Measurements from ENCODE around the gene NABP2. TPM values are rescaled to one million over a fixed set of nuclear protein-coding genes. Genes with fewer than 3 reads are reported as not detected.
A peak's percentile ranks its signal among the peaks of the same experiment; 100 is the strongest.

The NABP2 gene
- total and polyA plus RNA-seq, 4 donors: 18.6 to 28.6 (median 22.7) TPM

GRCh38 chr12:56231184-56231582 lies 7.0 kb downstream of the NABP2 start:
- 81 to 85% methylated on average over 11 of the region's 11 CpGs for WGBS, 2 donors
- no peak for DNase-seq
- Histone ChIP-seq H3K27ac (ENCODE audit: low read depth in 1 of 2, low read length in 2 of 2) (no peak overlapping the region), H3K27me3 (ENCODE audit: control insufficient read depth in 1 of 2, insufficient read depth in 2 of 2, low read length in 1 of 2) (no peaks in the 10 kb centered on the region), H3K4me1 (ENCODE audit: control insufficient read depth in 1 of 2, insufficient read depth in 2 of 2, low read length in 2 of 2) (no peaks in the 10 kb centered on the region), H3K4me3 (ENCODE audit: low read length in 2 of 2) (no peak overlapping the region), H3K36me3 (ENCODE audit: control insufficient read depth in 1 of 2, insufficient read depth in 2 of 2, low read length in 1 of 2) (no peaks in the 10 kb centered on the region), H3K9me3 (ENCODE audit: control insufficient read depth, low read length) (no peaks in the 10 kb centered on the region)
- no peak for ATAC-seq (ENCODE audit: low FRiP score)
- intact Hi-C loops (cut with DNase I): no loop called here

GRCh38 chr12:56234746-56235436 lies 10.7 kb downstream of the NABP2 start:
- Histone ChIP-seq H3K36me3 (ENCODE audit: control insufficient read depth in 1 of 2, insufficient read depth in 2 of 2, low read length in 1 of 2) (peaks cover 0 to 1% of the 10 kb centered on the region in 2 donors), H3K9me3 (ENCODE audit: control insufficient read depth, low read length) (no peaks in the 10 kb centered on the region), H3K27ac (ENCODE audit: low read depth in 1 of 2, low read length in 2 of 2) (no peak overlapping the region), H3K4me3 (ENCODE audit: low read length in 2 of 2) (no peak overlapping the region), H3K4me1 (ENCODE audit: control insufficient read depth in 1 of 2, insufficient read depth in 2 of 2, low read length in 2 of 2) (no peaks in the 10 kb centered on the region), H3K27me3 (ENCODE audit: control insufficient read depth in 1 of 2, insufficient read depth in 2 of 2, low read length in 1 of 2) (no peaks in the 10 kb centered on the region)
- no peak for ATAC-seq (ENCODE audit: low FRiP score)
- WGBS, 2 donors: 73 to 74% methylated on average over 16 of the region's 16 CpGs
- intact Hi-C loops (cut with DNase I): no loop called here
- no peak for DNase-seq

GRCh38 chr12:56236091-56236490 lies 11.9 kb downstream of the NABP2 start:
- ATAC-seq (ENCODE audit: low FRiP score) (no peak), DNase-seq (no peak)
- WGBS, 2 donors: 89 to 93% methylated on average over 6 of the region's 6 CpGs
- Histone ChIP-seq H3K4me1 (ENCODE audit: control insufficient read depth in 1 of 2, insufficient read depth in 2 of 2, low read length in 2 of 2) (no peaks in the 10 kb centered on the region), H3K36me3 (ENCODE audit: control insufficient read depth in 1 of 2, insufficient read depth in 2 of 2, low read length in 1 of 2) (peaks cover 0 to 2% of the 10 kb centered on the region in 2 donors), H3K4me3 (ENCODE audit: low read length in 2 of 2) (no peak overlapping the region), H3K27me3 (ENCODE audit: control insufficient read depth in 1 of 2, insufficient read depth in 2 of 2, low read length in 1 of 2) (no peaks in the 10 kb centered on the region), H3K9me3 (ENCODE audit: control insufficient read depth, low read length) (no peaks in the 10 kb centered on the region), H3K27ac (ENCODE audit: low read depth in 1 of 2, low read length in 2 of 2) (no peak overlapping the region)
- intact Hi-C loops (cut with DNase I): no loop called here

- DNase-seq (no peak), ATAC-seq (ENCODE audit: low FRiP score) (peak; percentile 10)
- H3K4me3 ChIP-seq (ENCODE audit: low read length in 2 of 2): no peak overlapping the region
- no peak overlapping the region for H3K27ac ChIP-seq (ENCODE audit: low read depth in 1 of 2, low read length in 2 of 2)
- peaks cover 0 to 4% of the 10 kb centered on the region in 2 donors for H3K36me3 ChIP-seq (ENCODE audit: control insufficient read depth in 1 of 2, insufficient read depth in 2 of 2, low read length in 1 of 2)
- no peaks in the 10 kb centered on the region for H3K27me3 ChIP-seq (ENCODE audit: control insufficient read depth in 1 of 2, insufficient read depth in 2 of 2, low read length in 1 of 2)
- H3K9me3 ChIP-seq (ENCODE audit: control insufficient read depth, low read length): no peaks in the 10 kb centered on the region
- WGBS, 2 donors: 50 to 58% methylated on average over 5 of the region's 5 CpGs
- intact Hi-C loops (cut with DNase I): no loop called here
- H3K4me1 ChIP-seq (ENCODE audit: control insufficient read depth in 1 of 2, insufficient read depth in 2 of 2, low read length in 2 of 2): no peaks in the 10 kb centered on the region
Observed at GRCh38 chr12:56236985-56237384, 12.8 kb downstream of the NABP2 start.

GRCh38 chr12:56237552-56237951 lies 13.4 kb downstream of the NABP2 start:
- H3K27me3 ChIP-seq (ENCODE audit: control insufficient read depth in 1 of 2, insufficient read depth in 2 of 2, low read length in 1 of 2): no peaks in the 10 kb centered on the region
- H3K27ac ChIP-seq (ENCODE audit: low read depth in 1 of 2, low read length in 2 of 2): no peak overlapping the region
- no peak for DNase-seq
- peaks cover 0 to 5% of the 10 kb centered on the region in 2 donors for H3K36me3 ChIP-seq (ENCODE audit: control insufficient read depth in 1 of 2, insufficient read depth in 2 of 2, low read length in 1 of 2)
- no peak for ATAC-seq (ENCODE audit: low FRiP score)
- H3K4me1 ChIP-seq (ENCODE audit: control insufficient read depth in 1 of 2, insufficient read depth in 2 of 2, low read length in 2 of 2): no peaks in the 10 kb centered on the region
- WGBS, 2 donors: 65 to 78% methylated on average over 11 of the region's 11 CpGs
- intact Hi-C loops (cut with DNase I): no loop called here
- H3K9me3 ChIP-seq (ENCODE audit: control insufficient read depth, low read length): no peaks in the 10 kb centered on the region
- H3K4me3 ChIP-seq (ENCODE audit: low read length in 2 of 2): no peak overlapping the region

- DNase-seq: no peak
- intact Hi-C loops (cut with DNase I): no loop called here
- Histone ChIP-seq H3K27ac (ENCODE audit: low read depth in 1 of 2, low read length in 2 of 2) (no peak overlapping the region), H3K36me3 (ENCODE audit: control insufficient read depth in 1 of 2, insufficient read depth in 2 of 2, low read length in 1 of 2) (peaks cover 0 to 20% of the 10 kb centered on the region in 2 donors), H3K9me3 (ENCODE audit: control insufficient read depth, low read length) (no peaks in the 10 kb centered on the region), H3K27me3 (ENCODE audit: control insufficient read depth in 1 of 2, insufficient read depth in 2 of 2, low read length in 1 of 2) (no peaks in the 10 kb centered on the region), H3K4me1 (ENCODE audit: control insufficient read depth in 1 of 2, insufficient read depth in 2 of 2, low read length in 2 of 2) (no peaks in the 10 kb centered on the region), H3K4me3 (ENCODE audit: low read length in 2 of 2) (no peak overlapping the region)
- 73 to 80% methylated on average over 9 of the region's 9 CpGs for WGBS, 2 donors
- no peak for ATAC-seq (ENCODE audit: low FRiP score)
Observed at GRCh38 chr12:56241424-56242303, 17.5 kb downstream of the NABP2 start.

- DNase-seq (no peak), ATAC-seq (ENCODE audit: low FRiP score) (no peak)
- H3K27ac ChIP-seq (ENCODE audit: low read depth in 1 of 2, low read length in 2 of 2): no peak overlapping the region
- no peaks in the 10 kb centered on the region for H3K27me3 ChIP-seq (ENCODE audit: control insufficient read depth in 1 of 2, insufficient read depth in 2 of 2, low read length in 1 of 2)
- peaks cover 0 to 27% of the 10 kb centered on the region in 2 donors for H3K36me3 ChIP-seq (ENCODE audit: control insufficient read depth in 1 of 2, insufficient read depth in 2 of 2, low read length in 1 of 2)
- intact Hi-C loops (cut with DNase I): no loop called here
- H3K4me3 ChIP-seq (ENCODE audit: low read length in 2 of 2): no peak overlapping the region
- WGBS, 2 donors: 87 to 90% methylated on average over 13 of the region's 13 CpGs
- no peaks in the 10 kb centered on the region for H3K9me3 ChIP-seq (ENCODE audit: control insufficient read depth, low read length)
- H3K4me1 ChIP-seq (ENCODE audit: control insufficient read depth in 1 of 2, insufficient read depth in 2 of 2, low read length in 2 of 2): no peaks in the 10 kb centered on the region
Observed at GRCh38 chr12:56242986-56243385, 18.8 kb downstream of the NABP2 start.

GRCh38 chr12:56243731-56244181 lies 19.6 kb downstream of the NABP2 start:
- Histone ChIP-seq H3K4me1 (ENCODE audit: control insufficient read depth in 1 of 2, insufficient read depth in 2 of 2, low read length in 2 of 2) (no peaks in the 10 kb centered on the region), H3K9me3 (ENCODE audit: control insufficient read depth, low read length) (no peaks in the 10 kb centered on the region), H3K27me3 (ENCODE audit: control insufficient read depth in 1 of 2, insufficient read depth in 2 of 2, low read length in 1 of 2) (no peaks in the 10 kb centered on the region), H3K27ac (ENCODE audit: low read depth in 1 of 2, low read length in 2 of 2) (no peak overlapping the region), H3K4me3 (ENCODE audit: low read length in 2 of 2) (no peak overlapping the region), H3K36me3 (ENCODE audit: control insufficient read depth in 1 of 2, insufficient read depth in 2 of 2, low read length in 1 of 2) (peaks cover 0 to 29% of the 10 kb centered on the region in 2 donors)
- no peak for DNase-seq
- whole genome bisulfite sequencing, 2 donors: 35 to 44% methylated on average over 3 of the region's 3 CpGs
- ATAC-seq (ENCODE audit: low FRiP score): no peak
- intact Hi-C loops (cut with DNase I): no loop called here
